HG03442 (cell line): ENCODE measurements around the gene FBXW11.
A peak's percentile ranks its signal among the peaks of the same experiment; 100 is the strongest.

ENCODE experiments used
- ATAC-seq: cut with Tn5 transposase; IDR thresholded peaks from one replicate; pipeline ENCODE4 v1.9.1; 2021; ENCODE audit warnings: mild to moderate bottlenecking, moderate library complexity; ENCODE audit not compliant: unreplicated experiment

The FBXW11 gene

GRCh38 chr5:172006321-172007174 is at the start of gene FBXW11:
Gene FBXW11, minus strand, starts transcription at chr5:172006638. Its CDS starts 136 bp downstream, at chr5:172006502.
- peak; percentile 80 for ATAC-seq

- no peak for ATAC-seq
Measured at GRCh38 chr5:172055996-172056395, 49.6 kb upstream of the FBXW11 start.

GRCh38 chr5:172055421-172055820 is 49.0 kb upstream of the FBXW11 start:
- ATAC-seq = no peak

- ATAC-seq = no peak
Measured at GRCh38 chr5:172054611-172055153, 48.2 kb upstream of the FBXW11 start.

GRCh38 chr5:172052450-172053236 is 46.2 kb upstream of the FBXW11 start:
- no peak for ATAC-seq

GRCh38 chr5:172051643-172052339 is 45.4 kb upstream of the FBXW11 start:
- no peak for ATAC-seq

GRCh38 chr5:172050080-172050479 is 43.6 kb upstream of the FBXW11 start:
- no peak for ATAC-seq

- no peak for ATAC-seq
Measured at GRCh38 chr5:172049226-172049796, 42.9 kb upstream of the FBXW11 start.

- ATAC-seq = no peak
Measured at GRCh38 chr5:172048539-172049101, 42.2 kb upstream of the FBXW11 start.

- ATAC-seq = no peak
Measured at GRCh38 chr5:172048170-172048422, 41.7 kb upstream of the FBXW11 start.

- ATAC-seq = no peak
Measured at GRCh38 chr5:172046593-172046992, 40.2 kb upstream of the FBXW11 start.

GRCh38 chr5:172045315-172045632 is 38.8 kb upstream of the FBXW11 start:
- ATAC-seq = no peak

GRCh38 chr5:172044631-172045314 is 38.3 kb upstream of the FBXW11 start:
- ATAC-seq = no peak

- no peak for ATAC-seq
Measured at GRCh38 chr5:172043865-172044264, 37.4 kb upstream of the FBXW11 start.

GRCh38 chr5:172042183-172042582 is 35.7 kb upstream of the FBXW11 start:
- no peak for ATAC-seq

GRCh38 chr5:172038167-172038566 is 31.7 kb upstream of the FBXW11 start:
- ATAC-seq = no peak

- ATAC-seq = peak; percentile 94
Measured at GRCh38 chr5:172035049-172035448, 28.6 kb upstream of the FBXW11 start.

GRCh38 chr5:172031894-172032461 is 25.5 kb upstream of the FBXW11 start:
- ATAC-seq = no peak

- ATAC-seq = no peak
Measured at GRCh38 chr5:172029876-172030275, 23.4 kb upstream of the FBXW11 start.

GRCh38 chr5:172028167-172028566 is 21.7 kb upstream of the FBXW11 start:
- no peak for ATAC-seq
